Epithelial cell of esophagus (primary cell): ENCODE measurements around the gene OTOS.
A peak's percentile ranks its signal among the peaks of the same experiment; 100 is the strongest.

Experiments
- DNase-seq: peaks from one replicate; pipeline ENCODE4 v3.0.0; 2010; ENCODE audit warnings: low read depth
- H3K4me3 ChIP-seq: 2 replicates; pipeline ENCODE4 v1.5.1; 2011; ENCODE audit warnings: mild to moderate bottlenecking, low read length, control low read depth
- CTCF ChIP-seq: IDR thresholded peaks from 2 replicates; pipeline ENCODE4 v1.5.1; 2011; ENCODE audit warnings: low read depth, mild to moderate bottlenecking, low read length, control low read depth, inconsistent platforms; ENCODE audit not compliant: insufficient read depth; ENCODE audit errors: missing control alignments

OTOS gene

GRCh38 chr2:240128608-240129145 is 11.8 kb downstream of the OTOS start:
- no peak overlapping the region for H3K4me3 ChIP-seq
- peak; percentile 54 for DNase-seq
- TF ChIP-seq CTCF: no peak

- TF ChIP-seq CTCF: no peak
- DNase-seq: no peak
These were observed 12.4 kb downstream of the OTOS start for GRCh38 chr2:240127911-240128607.

GRCh38 chr2:240127191-240127750 is 13.2 kb downstream of the OTOS start:
- H3K4me3 ChIP-seq: no peak overlapping the region
- no peak for TF ChIP-seq CTCF
- no peak for DNase-seq

More at GRCh38 chr2:240127911-240128607, 12.4 kb downstream of the OTOS start:
- H3K4me3 ChIP-seq: no peak overlapping the region

GRCh38 chr2:240126731-240127130 is 13.7 kb downstream of the OTOS start:
- no peak overlapping the region for H3K4me3 ChIP-seq
- TF ChIP-seq CTCF: no peak
- no peak for DNase-seq

GRCh38 chr2:240125742-240126141 is 14.7 kb downstream of the OTOS start:
- no peak overlapping the region for H3K4me3 ChIP-seq
- DNase-seq: no peak
- TF ChIP-seq CTCF: no peak

- TF ChIP-seq CTCF: no peak
- DNase-seq: no peak
- H3K4me3 ChIP-seq: no peak overlapping the region
These were observed 15.8 kb downstream of the OTOS start for GRCh38 chr2:240124651-240125030.
